ENCODE measurements around the gene VAMP5. TPM values are rescaled to one million over a fixed set of nuclear protein-coding genes. Genes with fewer than 3 reads are reported as not detected.

VAMP5 gene
- total RNA-seq, 1 donor from 2014 or later, result not detected

DNA sequence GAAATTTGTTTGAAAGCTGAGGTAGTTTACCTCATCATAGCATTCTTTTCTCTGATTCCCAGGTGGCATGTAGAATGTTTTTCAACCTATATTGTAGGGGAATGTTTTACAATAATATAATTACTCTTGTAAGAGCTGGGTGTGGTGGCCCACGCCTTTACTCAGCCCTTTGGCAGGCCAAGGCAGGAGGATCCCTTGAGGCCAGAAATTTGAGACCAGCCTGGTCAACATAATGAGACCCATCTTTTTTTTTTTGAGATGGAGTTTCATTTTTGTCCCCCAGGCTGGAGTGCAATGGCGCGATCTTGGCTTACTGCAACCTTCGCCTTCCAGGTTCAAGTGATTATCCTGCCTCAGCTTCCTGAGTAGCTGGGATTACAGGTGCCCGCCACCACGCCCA, 35.4 kb downstream of the VAMP5 start:
- Mint-ChIP-seq H3K9me3 (ENCODE audit: unreplicated experiment) (no peaks in the 10 kb centered on the region), H3K27me3 (ENCODE audit: unreplicated experiment) (no peaks in the 10 kb centered on the region), H3K4me3 (ENCODE audit: unreplicated experiment) (no peak overlapping the region), H3K36me3 (ENCODE audit: unreplicated experiment) (peaks cover 27% of the 10 kb centered on the region), H3K27ac (ENCODE audit: unreplicated experiment) (no peak overlapping the region), H3K4me1 (ENCODE audit: unreplicated experiment) (peaks cover 24% of the 10 kb centered on the region)
- no peak for DNase-seq (ENCODE audit: extremely low spot score, unreplicated experiment)
- TF ChIP-seq, protein P1, sequence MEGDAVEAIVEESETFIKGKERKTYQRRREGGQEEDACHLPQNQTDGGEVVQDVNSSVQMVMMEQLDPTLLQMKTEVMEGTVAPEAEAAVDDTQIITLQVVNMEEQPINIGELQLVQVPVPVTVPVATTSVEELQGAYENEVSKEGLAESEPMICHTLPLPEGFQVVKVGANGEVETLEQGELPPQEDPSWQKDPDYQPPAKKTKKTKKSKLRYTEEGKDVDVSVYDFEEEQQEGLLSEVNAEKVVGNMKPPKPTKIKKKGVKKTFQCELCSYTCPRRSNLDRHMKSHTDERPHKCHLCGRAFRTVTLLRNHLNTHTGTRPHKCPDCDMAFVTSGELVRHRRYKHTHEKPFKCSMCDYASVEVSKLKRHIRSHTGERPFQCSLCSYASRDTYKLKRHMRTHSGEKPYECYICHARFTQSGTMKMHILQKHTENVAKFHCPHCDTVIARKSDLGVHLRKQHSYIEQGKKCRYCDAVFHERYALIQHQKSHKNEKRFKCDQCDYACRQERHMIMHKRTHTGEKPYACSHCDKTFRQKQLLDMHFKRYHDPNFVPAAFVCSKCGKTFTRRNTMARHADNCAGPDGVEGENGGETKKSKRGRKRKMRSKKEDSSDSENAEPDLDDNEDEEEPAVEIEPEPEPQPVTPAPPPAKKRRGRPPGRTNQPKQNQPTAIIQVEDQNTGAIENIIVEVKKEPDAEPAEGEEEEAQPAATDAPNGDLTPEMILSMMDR (IDR thresholded peaks at IDR 0.05), result no peak

DNA sequence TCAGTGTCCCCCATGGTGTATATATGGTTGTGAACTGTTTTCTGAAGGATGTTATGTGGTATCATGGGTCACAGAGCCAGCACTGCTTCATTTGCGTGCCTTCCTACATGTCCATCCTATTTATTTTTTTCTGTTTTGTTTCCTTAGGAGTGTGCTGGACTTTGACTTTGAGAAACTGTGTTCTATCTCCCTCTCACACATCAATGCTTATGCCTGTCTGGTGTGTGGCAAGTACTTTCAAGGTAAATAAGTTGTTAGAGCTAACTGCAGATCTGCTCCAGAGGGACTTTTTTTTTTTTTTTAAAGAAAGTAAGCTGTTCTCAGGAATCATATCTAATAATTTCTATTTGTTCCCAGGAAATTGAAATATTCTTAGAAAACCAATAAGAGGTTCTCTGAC, 37.1 kb downstream of the VAMP5 start:
- TF ChIP-seq, protein P1 (IDR thresholded peaks at IDR 0.05), result no peak
- DNase-seq (ENCODE audit: extremely low spot score, unreplicated experiment), result no peak
- Mint-ChIP-seq H3K27me3 (ENCODE audit: unreplicated experiment) (no peaks in the 10 kb centered on the region), H3K27ac (ENCODE audit: unreplicated experiment) (no peak overlapping the region), H3K4me1 (ENCODE audit: unreplicated experiment) (peaks cover 20% of the 10 kb centered on the region), H3K36me3 (ENCODE audit: unreplicated experiment) (peaks cover 39% of the 10 kb centered on the region), H3K9me3 (ENCODE audit: unreplicated experiment) (no peaks in the 10 kb centered on the region), H3K4me3 (ENCODE audit: unreplicated experiment) (no peak overlapping the region)

GRCh38 chr2:85623991-85624390, 39.8 kb downstream of the VAMP5 start:
- H3K36me3 Mint-ChIP-seq (ENCODE audit: unreplicated experiment), result peaks cover 47% of the 10 kb centered on the region

GRCh38 chr2:85628658-85629057, 44.4 kb downstream of the VAMP5 start:
- Mint-ChIP-seq H3K4me1 (ENCODE audit: unreplicated experiment) (no peaks in the 10 kb centered on the region), H3K27ac (ENCODE audit: unreplicated experiment) (no peak overlapping the region), H3K27me3 (ENCODE audit: unreplicated experiment) (no peaks in the 10 kb centered on the region), H3K9me3 (ENCODE audit: unreplicated experiment) (no peaks in the 10 kb centered on the region), H3K36me3 (ENCODE audit: unreplicated experiment) (peaks cover 54% of the 10 kb centered on the region), H3K4me3 (ENCODE audit: unreplicated experiment) (no peak overlapping the region)
- no peak for DNase-seq (ENCODE audit: extremely low spot score, unreplicated experiment)
- TF ChIP-seq, protein P1 (IDR thresholded peaks at IDR 0.05), result no peak

More at GRCh38 chr2:85623991-85624390, 39.8 kb downstream of the VAMP5 start:
- Mint-ChIP-seq H3K27ac (ENCODE audit: unreplicated experiment) (no peak overlapping the region), H3K4me1 (ENCODE audit: unreplicated experiment) (peaks cover 6% of the 10 kb centered on the region), H3K27me3 (ENCODE audit: unreplicated experiment) (no peaks in the 10 kb centered on the region), H3K9me3 (ENCODE audit: unreplicated experiment) (no peaks in the 10 kb centered on the region), H3K4me3 (ENCODE audit: unreplicated experiment) (no peak overlapping the region)
- no peak for DNase-seq (ENCODE audit: extremely low spot score, unreplicated experiment)
- TF ChIP-seq, protein P1 (IDR thresholded peaks at IDR 0.05), result no peak

- no peak overlapping the region for H3K27ac Mint-ChIP-seq (ENCODE audit: unreplicated experiment)
- no peaks in the 10 kb centered on the region for H3K9me3 Mint-ChIP-seq (ENCODE audit: unreplicated experiment)
- no peak overlapping the region for H3K4me3 Mint-ChIP-seq (ENCODE audit: unreplicated experiment)
- no peak for DNase-seq (ENCODE audit: extremely low spot score, unreplicated experiment)
- TF ChIP-seq, protein P1 (IDR thresholded peaks at IDR 0.05), result no peak
- H3K4me1 Mint-ChIP-seq (ENCODE audit: unreplicated experiment), result no peaks in the 10 kb centered on the region
- peaks cover 44% of the 10 kb centered on the region for H3K36me3 Mint-ChIP-seq (ENCODE audit: unreplicated experiment)
- no peaks in the 10 kb centered on the region for H3K27me3 Mint-ChIP-seq (ENCODE audit: unreplicated experiment)
These were observed 47.1 kb downstream of the VAMP5 start for GRCh38 chr2:85631316-85631715.
